HG03558 (cell line): Measurements from ENCODE around the gene UBE2E3.
A peak's percentile ranks its signal among the peaks of the same experiment; 100 is the strongest.
"Not testable (repeated sequence)": the region's sequence is repeated elsewhere in the genome, so short reads cannot be mapped to it uniquely, and the experiment has no call there.

ENCODE experiments used
- ATAC-seq: cut with Tn5 transposase; IDR thresholded peaks from one replicate; pipeline ENCODE4 v1.9.1; 2021; ENCODE audit warnings: moderate number of reproducible peaks; ENCODE audit not compliant: unreplicated experiment; ENCODE audit errors: extremely low read depth

Gene UBE2E3

GRCh38 chr2:181070119-181070835 is 89.9 kb downstream of the UBE2E3 start:
- no peak for ATAC-seq

GRCh38 chr2:181070836-181071200 is 90.4 kb downstream of the UBE2E3 start:
- ATAC-seq, result no peak

DNA sequence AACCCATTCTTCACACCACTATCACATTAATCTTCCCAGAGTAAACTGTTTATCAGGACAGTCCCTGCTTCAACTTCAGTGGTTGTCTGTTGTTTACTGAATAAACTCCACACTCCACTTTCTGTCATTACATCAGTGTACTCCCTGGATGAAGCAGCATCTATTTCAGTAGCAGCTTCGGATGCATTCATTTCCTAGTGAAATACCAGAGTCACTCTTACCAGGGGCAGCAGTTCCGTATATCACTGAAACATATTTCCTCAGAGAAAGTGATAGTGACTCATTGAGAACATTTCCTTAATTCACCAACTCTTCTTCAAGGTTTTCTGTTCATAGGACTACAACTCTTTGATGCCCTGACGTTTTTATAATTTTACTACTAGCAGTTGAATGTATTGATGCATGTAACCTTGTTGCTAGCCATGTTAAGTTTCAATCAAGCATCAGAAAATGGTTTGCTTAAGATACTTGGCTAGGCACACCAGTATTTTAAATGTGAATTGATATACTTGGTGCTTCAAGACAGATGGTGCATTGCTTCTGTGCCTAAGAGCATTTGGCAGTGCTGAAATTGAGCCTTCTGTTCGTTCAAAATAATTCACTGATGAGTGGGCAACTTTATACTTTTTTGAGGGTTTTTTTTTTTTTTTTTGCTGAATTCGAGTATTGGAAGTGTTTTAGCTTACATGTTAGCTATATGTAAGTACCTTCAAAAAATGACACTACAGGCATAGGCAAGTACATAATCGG is 92.3 kb downstream of the UBE2E3 start:
- ATAC-seq, result no peak

GRCh38 chr2:181073896-181074295 is 93.5 kb downstream of the UBE2E3 start:
- ATAC-seq, result no peak

DNA sequence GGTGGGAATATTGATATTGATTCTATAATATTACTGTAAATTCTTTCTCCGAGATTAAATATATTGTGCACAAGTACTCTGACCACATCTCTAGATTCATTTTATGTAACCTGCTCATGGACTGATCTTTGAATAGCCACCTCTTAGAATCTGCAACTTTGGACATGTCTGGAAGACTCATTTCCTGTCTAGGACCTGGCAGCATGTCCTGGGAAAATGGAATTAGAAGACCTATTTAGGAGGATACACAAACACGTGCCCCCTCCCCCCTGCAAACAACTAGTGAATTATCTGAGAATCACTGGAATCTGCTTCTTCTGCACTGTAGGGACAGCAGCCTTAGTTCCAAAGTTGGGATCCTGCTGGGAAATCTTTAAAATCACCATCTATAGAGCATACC is 94.1 kb downstream of the UBE2E3 start:
- no peak for ATAC-seq

- no peak for ATAC-seq
Measured at GRCh38 chr2:181076658-181077057, 96.3 kb downstream of the UBE2E3 start.

GRCh38 chr2:181077128-181077709 is 96.8 kb downstream of the UBE2E3 start:
- ATAC-seq, result peak; percentile 67

DNA sequence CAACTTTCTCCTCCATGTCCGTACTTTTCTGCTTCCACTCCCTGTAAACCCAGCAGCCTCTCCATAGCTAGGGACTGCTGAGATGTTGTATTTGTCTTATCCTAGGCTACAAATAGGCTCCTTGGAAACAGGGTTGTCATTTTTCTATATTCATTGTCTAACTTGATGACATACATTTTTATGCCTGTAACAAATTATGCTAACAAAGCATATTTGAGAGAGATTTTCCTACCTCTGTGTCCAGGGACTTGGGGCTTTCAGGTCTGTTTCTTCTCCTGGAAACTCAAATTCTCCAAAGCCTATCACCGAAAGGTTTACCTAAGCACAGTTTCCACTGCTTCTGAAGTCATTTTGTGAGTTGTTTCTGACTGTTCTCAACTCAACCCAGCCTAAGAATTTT is 102.7 kb downstream of the UBE2E3 start:
- ATAC-seq, result no peak

- ATAC-seq, result no peak
Measured at GRCh38 chr2:181085734-181086133, 105.3 kb downstream of the UBE2E3 start.

GRCh38 chr2:181091920-181092319 is 111.5 kb downstream of the UBE2E3 start:
- not testable (repeated sequence) for ATAC-seq

DNA sequence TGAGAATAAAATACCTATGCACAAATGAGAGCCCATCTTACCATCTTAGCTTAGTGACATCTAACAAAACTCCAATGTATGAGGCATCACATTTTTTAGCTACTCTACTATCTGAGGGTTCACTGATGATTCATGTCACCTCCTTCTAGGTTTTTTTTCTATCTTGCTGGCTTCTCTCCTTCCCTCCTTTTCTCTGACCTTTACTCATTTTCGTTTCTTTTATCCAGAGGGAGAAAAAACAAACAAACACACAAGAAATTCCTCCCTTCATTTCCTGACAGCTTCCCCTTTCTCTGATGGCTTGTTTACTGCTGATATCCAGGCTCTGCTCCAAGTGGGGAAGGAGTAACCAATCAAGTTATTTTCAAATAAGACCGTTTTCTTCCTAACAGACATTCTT is 115.1 kb downstream of the UBE2E3 start:
- ATAC-seq, result no peak

DNA sequence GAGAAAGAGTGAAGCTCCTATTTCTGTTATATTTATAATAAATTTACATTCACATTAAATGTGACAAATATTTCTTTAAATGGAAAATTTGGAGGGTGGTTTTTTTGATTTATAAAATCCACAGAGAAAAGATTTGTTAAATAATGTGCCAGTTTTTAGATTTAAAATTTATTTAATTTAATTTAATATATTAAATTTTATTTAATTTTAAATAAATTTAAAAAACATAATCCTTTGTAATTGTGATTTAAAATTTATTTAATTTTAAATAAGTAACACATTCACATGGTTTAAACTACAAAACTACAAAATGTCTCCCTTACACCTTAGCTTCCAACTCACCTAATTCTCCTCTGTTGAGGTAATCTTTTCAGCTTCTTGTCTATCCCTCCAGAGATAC is 123.3 kb downstream of the UBE2E3 start:
- no peak for ATAC-seq

DNA sequence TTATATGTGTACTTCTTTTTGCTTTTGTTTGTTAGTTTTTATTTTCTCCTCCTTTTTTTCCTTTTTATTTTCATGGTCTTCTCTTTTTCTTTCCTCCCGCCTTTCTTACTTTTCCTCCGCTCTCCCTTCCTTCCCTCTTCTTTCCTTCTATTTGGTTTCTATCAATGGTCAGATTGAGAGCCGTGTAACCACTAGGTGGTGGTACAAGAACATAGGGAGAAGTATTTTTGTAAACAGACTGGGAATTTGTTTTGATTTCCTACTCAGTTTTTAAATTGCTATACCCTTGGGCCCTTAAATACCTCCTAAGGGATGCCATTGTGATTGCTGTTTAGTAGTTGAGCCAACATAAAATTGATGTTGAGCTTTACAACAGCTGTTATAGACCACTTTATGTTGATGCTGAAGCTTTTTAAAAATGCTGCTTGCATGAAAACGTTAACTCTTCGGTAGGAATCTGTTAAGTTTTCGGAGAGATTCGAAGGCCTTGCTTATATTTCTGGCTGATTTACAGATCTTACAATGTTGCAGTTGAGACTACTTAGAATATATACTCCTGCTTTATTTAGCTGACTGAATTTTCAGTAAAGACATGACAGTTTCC is 124.2 kb downstream of the UBE2E3 start:
- no peak for ATAC-seq

DNA sequence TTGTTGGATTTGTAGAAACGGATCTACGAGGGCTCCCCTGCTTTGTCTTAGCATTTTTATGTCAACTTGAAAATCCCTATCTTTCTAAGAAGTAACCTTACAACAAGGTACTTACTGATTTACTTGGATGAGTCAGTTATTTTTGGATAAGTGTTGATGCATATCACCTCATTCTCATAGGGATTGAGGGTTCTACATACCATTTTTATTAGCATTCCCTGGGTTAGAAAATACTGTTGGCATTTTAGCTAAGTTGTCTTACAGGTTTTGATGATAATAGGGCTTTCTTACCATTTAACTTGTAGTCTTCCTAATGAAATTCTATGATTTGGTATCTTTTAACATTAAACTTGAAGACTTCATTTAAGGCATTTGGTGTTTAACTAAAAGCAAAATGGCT is 125.2 kb downstream of the UBE2E3 start:
- ATAC-seq, result no peak

DNA sequence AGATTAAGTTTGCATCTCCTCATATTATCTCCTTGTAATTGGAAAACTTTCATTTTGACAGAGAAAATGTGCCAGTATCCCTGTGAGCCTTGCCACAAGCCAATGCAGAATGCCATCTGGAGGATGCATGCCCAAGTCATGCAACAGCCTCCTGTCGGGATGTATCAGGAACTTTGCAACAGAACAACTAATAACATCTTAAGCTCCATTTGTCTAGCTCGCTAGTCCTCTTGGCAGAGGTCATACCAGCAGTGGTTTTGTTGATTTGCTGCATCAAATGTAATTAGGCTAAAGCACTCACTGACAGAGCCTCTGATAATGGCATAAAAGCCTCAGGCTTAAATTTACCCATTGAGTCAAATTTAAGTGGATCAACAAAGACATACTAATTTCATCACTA is 125.8 kb downstream of the UBE2E3 start:
- ATAC-seq, result no peak

GRCh38 chr2:181106789-181107627 is 126.6 kb downstream of the UBE2E3 start:
- peak; percentile 100 for ATAC-seq

- no peak for ATAC-seq
Measured at GRCh38 chr2:181107628-181107945, 127.2 kb downstream of the UBE2E3 start.

- no peak for ATAC-seq
Measured at GRCh38 chr2:181111059-181111458, 130.7 kb downstream of the UBE2E3 start.

DNA sequence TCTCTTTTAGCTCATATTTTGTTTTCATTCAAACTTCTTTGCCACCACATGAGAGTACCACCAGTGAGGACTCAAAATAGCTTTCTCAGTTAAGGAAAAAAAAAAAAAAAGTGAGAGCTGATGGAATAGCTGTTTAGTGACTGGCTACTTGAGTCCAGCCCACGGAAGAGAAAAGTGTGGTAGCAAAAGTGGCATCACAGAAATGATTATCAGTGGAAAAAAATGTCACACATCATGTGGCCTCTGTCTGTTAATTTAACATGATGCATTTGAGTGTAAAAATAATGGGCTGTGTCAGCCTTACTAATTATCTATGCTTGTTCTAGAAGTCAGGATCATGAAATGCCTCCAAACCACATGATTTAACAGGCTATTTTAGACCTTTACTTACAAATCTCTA is 132.5 kb downstream of the UBE2E3 start:
- no peak for ATAC-seq
